GM03348 (cell line): ENCODE measurements around the gene NHSL1.

ENCODE experiments used
- DNase-seq: peaks from one replicate; pipeline ENCODE4 v3.0.0; 2012; ENCODE audit warnings: low spot score

NHSL1 gene

GRCh38 chr6:138401960-138402837, 97.1 kb downstream of the NHSL1 start:
- DNase-seq: no peak

- DNase-seq: no peak
Observed at GRCh38 chr6:138400326-138400725, 99.0 kb downstream of the NHSL1 start.

GRCh38 chr6:138397128-138398122, 101.9 kb downstream of the NHSL1 start:
- no peak for DNase-seq

- DNase-seq: no peak
Observed at GRCh38 chr6:138396709-138397108, 102.6 kb downstream of the NHSL1 start.

GRCh38 chr6:138393871-138394783, 105.2 kb downstream of the NHSL1 start:
- DNase-seq: no peak

GRCh38 chr6:138389551-138389950, 109.7 kb downstream of the NHSL1 start:
- DNase-seq: no peak

GRCh38 chr6:138387577-138388368, 111.5 kb downstream of the NHSL1 start:
- no peak for DNase-seq

GRCh38 chr6:138386897-138387296, 112.4 kb downstream of the NHSL1 start:
- no peak for DNase-seq

- DNase-seq: no peak
Observed at GRCh38 chr6:138383776-138384175, 115.5 kb downstream of the NHSL1 start.

- DNase-seq: no peak
Observed at GRCh38 chr6:138382498-138383265, 116.6 kb downstream of the NHSL1 start.

- no peak for DNase-seq
Observed at GRCh38 chr6:138378463-138378862, 120.8 kb downstream of the NHSL1 start.

- no peak for DNase-seq
Observed at GRCh38 chr6:138377844-138378243, 121.5 kb downstream of the NHSL1 start, which contains the start of gene SMIM28. Gene SMIM28 (plus strand): TSS chr6:138377905. CDS start chr6:138378073, 168 bp downstream.

- DNase-seq: no peak
Observed at GRCh38 chr6:138377042-138377441, 122.3 kb downstream of the NHSL1 start.

GRCh38 chr6:138374815-138375214, 124.5 kb downstream of the NHSL1 start:
- no peak for DNase-seq

- DNase-seq: no peak
Observed at GRCh38 chr6:138374230-138374629, 125.1 kb downstream of the NHSL1 start.

- peak; percentile 5 for DNase-seq
Observed at GRCh38 chr6:138372711-138373463, 126.4 kb downstream of the NHSL1 start.
